ENCODE measurements around the gene HIPK2.

DNA sequence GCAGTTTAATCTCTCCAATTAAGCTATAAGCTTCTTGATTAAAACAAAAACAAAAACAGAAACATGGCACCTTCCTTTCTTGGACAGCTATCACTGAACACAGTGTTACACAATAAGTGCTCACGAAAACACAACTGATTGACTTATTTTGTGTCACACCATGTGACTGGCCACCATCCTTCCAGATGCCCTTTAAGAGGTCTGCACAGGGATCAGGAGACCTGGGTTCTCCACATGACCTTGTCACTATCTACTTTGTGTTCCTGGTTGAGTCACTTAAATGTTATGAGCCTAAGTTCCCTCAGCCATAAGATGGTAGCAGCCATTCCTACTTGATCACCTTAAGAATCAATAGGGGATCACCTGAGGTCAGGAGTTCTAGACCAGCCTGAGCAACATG, 120.1 kb downstream of the HIPK2 start:
- TF ChIP-seq, protein P1, sequence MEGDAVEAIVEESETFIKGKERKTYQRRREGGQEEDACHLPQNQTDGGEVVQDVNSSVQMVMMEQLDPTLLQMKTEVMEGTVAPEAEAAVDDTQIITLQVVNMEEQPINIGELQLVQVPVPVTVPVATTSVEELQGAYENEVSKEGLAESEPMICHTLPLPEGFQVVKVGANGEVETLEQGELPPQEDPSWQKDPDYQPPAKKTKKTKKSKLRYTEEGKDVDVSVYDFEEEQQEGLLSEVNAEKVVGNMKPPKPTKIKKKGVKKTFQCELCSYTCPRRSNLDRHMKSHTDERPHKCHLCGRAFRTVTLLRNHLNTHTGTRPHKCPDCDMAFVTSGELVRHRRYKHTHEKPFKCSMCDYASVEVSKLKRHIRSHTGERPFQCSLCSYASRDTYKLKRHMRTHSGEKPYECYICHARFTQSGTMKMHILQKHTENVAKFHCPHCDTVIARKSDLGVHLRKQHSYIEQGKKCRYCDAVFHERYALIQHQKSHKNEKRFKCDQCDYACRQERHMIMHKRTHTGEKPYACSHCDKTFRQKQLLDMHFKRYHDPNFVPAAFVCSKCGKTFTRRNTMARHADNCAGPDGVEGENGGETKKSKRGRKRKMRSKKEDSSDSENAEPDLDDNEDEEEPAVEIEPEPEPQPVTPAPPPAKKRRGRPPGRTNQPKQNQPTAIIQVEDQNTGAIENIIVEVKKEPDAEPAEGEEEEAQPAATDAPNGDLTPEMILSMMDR (conservative IDR thresholded peaks at IDR 0.05; ENCODE audit: low read depth, low read length), result no peak
- no peak for TF ChIP-seq EZH2 (IDR thresholded peaks at IDR 0.05; ENCODE audit: borderline replicate concordance, low read depth, low read length, poor library complexity, severe bottlenecking)
